Measurements from ENCODE around the gene PTPRR.

Gene PTPRR

DNA sequence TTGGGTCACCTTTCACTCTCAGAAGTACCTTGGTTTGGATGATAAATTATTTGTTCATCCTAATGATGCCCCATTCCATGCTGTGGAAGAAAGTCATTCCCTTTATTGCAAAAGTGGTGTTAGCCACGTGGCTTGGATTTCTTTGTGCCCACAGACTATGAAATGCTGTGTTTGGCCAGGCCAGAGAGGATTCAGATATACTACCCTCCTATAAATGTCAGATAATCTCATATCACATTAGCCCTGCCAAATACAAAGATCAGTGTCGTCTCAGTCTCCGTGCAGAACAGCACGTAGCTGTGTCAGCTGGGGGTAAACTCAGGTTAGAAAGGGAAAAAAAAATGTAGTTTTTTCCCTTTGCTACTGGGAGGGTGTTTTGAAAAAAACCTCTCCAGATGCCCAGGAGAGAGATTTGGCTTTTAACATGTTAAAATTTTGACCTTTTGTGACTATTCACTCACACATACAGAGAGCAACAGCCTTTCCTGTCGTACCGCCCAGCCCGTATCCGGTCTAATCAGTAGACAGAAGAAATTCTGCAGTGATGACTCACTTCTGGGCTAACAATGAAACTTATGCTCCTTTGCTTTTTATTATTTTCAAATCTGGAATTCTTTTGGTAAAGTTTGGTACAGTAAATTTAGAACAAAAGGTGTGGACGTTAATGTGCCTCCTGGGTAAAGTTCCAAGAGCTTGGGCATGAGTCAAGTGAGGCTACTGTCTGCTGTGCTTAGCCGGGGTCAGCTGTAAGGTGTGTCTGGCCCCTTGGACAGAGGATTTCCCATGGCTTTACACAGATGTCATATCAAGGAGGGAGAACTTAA, 274.8 kb downstream of the PTPRR start:
- DNase-seq (ENCODE audit: low read depth in 2 of 2) = no peak

DNA sequence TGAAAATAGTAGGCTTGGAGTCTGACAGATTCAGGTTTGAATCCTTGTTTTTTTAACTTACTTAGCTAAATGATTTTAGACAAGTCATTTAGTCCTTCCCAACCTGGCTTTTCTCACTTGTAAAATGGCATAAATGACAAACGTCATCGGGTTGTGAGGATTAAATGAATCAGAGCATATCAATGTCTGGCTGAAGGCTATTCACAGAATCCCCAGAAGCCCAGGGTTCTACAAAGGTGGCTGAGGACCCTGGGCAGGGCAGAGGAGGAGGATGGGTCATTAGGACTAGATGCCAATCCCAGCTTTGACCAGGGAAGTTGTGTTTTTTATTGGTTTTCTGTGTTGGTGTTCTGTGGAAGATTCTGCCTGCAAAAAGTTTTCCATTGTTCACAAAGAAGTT, 275.7 kb downstream of the PTPRR start:
- DNase-seq (ENCODE audit: low read depth in 2 of 2) = no peak

DNA sequence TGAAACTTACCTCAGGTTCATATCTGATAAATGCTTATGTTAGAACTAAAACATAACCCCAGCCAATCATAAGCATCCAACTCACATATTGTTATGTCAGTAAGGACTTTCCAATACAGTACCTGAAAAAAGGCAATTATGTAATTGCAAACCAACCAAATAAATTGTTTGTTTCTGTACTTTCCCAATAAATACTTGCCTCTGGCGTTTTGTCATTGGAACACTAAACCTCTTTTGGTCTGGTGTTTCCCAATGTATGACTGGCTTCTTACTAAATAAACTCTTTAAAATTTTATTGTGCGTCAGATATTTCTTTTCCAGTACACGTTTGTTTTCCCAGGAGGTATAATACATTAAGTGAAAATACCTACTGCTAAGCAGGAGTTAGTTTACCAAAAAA, 276.6 kb downstream of the PTPRR start:
- DNase-seq (ENCODE audit: low read depth in 2 of 2) = no peak

DNA sequence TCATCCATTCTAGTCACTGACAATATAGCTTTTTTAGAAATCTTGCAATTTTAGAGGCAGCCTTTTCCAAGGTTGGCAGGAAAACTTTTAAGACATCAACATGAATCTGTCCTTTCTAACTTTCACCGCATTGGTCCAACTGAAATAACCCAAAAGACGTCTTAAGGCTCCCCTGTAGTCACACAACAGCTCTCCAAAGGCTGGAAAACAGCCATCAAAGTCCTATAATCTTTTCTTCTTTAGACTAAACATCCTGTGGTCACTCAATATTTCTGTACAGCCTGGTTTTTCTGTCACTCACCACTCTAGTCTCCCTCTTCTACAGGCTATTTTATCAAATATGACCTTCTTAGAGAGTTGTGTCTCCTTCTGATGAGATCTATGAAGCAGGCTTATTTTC, 278.8 kb downstream of the PTPRR start:
- DNase-seq (ENCODE audit: low read depth in 2 of 2) = no peak

DNA sequence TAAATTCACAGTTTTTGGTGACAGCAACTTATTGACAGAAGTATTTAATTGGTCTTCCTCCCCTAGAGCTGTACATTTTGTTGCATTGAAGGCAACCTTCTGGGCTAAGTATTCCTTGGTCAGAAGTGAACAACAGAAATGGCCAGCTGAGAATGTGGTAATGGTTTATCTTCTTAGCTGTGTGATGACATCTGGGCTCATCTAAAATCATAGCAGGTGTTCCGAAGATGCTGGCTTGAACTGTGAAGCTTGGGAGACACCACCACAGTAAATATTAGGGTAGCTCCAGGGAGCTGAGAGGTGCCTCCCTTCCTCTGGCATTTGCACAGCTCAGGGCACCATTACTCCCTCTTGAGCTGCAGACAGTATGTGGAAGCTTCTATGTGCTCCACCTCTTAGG, 279.6 kb downstream of the PTPRR start:
- no peak for DNase-seq (ENCODE audit: low read depth in 2 of 2)

DNA sequence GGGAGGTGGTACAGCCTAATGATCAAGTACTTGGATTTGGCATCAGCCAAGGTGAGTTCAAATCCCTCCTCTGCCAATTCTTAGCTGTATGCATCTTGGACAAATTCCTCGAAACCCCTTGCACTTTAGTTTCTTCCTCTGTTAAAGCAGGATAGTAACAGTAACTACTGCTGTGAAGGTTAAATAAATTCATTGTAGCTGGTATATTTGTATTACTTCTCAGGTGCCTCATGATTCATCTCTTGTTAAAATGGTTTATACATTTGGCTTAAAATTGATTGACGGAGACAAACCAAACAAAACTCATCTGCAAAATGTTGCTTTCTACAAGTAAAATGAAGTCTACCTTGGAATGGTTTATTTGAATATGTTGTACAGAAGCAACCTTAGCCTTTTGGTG, 281.0 kb downstream of the PTPRR start:
- no peak for DNase-seq (ENCODE audit: low read depth in 2 of 2)

DNA sequence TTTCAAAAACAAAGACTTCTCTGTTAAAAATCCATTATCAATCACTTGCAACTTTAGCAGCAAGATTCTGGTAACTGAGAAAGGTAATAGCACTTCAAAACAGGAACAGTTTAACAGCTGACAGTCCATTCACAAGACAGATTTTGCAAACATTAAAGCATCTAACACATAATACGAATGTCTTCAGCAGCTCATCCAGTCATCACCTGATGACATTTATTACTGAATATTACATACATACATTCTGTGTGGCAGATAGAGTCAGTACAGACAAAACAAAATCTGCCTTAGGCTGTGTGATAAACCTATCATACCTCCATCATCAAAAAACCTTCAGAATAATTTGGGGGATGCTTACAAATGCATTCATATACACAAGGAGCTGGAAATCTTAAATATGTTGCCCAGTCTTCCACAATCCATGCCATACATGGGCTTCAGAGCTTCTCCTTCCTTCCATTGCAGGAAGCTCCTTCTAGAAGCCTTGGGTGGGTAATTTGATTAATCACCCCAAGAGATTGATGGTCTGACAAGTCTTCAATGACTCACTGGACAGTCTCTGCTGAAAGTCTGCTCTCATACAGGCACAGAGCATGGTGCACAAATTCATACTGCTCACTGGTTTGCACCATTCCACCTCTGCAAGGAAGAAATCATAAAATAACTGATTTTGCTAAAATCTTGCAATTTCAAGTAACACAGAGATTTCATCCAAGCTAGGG, 281.7 kb downstream of the PTPRR start:
- DNase-seq (ENCODE audit: low read depth in 2 of 2) = no peak

DNA sequence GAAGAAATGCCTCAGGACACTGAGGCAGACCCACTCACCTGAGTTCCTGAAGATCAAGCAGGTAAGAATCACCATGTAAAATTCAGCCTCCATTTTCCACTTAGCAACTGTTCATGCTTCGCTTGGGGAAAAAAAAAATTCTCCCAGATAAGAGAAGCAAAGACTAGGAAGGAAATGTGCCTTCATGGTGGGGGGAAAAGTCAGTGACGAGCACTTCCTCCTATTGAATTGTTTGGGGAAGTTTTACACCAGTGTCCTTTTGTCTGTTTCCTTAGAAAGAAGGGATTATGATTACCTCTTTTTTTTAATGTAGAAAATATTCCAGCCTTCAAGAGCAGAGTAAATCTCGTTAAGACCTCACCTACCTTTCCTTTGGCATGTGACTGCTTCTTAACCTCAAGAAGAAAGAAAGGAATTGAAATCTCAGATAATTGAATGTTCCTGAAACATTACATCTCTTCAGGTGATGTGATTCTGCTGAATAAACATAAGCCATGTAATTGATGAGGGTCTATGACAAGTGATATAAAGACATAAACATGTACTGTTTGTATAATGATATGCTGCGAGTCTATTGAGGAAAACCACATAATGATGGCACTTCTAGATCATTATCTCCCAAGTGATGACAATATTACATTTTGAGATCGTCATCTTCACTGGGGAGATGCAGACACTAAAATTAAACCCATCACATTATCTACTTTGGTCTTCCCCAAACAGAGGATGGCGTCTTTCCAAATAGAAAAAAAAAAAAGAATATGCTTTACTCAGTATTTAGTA, 283.0 kb downstream of the PTPRR start, which contains the start of gene PTPRB:
Gene PTPRB, minus strand, starts transcription at position 127 of the 783 bp plus-strand sequence. Its CDS starts 34 bp downstream, at position 93.
- DNase-seq (ENCODE audit: low read depth in 2 of 2) = no peak

DNA sequence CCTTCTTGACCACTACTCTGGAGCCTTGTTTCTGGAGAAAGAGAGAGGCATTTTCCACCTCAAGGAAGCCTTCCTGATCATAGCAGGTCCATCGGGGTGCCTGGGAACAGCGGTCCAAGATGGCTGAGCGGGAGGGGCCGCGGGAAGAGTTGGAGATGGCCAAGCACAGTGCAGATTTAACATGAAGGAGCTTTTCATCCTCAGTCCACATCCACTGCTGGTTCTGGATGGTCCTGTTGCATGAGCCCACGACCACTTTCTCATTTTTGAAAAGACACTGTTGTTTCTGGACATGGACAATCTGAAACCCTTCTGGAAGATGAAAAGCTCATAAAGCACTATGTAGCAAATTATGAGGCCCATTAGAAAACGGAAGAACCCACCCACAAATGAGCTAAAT, 284.8 kb downstream of the PTPRR start:
- DNase-seq (ENCODE audit: low read depth in 2 of 2) = no peak

DNA sequence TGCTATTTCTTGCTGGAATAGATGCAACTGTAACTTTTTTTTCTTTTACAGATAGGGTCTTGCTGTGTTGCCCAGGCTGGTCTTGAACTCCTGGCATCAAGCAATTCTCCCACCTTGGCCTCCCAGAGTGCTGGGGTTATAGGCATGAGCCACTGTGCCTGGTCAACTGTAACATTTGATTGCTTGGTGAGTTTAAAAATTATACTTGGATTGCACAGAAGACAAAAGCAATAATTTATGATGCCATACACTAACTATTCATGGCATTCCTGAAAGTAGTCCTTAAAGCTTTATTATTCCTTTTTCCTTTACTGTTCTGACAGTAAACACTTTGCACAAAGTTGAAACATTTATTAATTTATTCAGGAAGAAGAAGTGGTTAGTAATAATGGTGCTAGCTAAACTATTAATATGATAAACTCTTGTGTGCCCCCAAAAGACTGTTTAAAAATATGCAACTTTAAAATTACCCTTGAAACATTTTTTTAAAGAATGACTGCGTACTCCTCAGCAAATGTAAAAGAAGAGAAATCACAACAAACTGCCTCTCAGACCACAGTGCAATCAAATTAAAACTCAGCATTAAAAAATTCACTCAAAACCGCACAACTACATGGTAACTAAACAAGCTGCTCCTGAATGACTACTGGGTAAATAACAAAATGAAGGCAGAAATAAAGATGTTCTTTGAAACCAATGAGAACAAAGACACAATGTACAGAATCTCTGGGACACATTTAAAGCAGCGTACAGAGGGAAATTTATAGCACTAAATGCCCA, 291.6 kb downstream of the PTPRR start:
- DNase-seq (ENCODE audit: low read depth in 2 of 2) = no peak

DNA sequence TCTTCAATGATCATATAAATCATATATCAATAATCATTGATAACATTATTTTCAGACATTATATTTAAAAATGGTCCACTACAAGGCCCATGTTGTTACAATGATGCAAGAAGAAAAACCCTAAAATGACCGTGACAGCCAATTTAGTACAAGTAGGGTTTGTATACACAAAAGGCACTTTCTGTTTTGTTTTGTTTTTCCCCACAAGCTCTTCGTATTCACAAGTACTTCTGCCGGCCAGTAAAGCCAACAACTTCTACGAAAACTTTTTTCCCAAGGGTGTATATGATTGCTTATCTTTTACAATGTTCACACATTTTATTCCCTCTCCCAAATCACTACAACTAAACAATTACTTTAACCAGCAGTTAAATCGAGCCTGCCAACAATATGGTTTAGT, 292.9 kb downstream of the PTPRR start:
- DNase-seq (ENCODE audit: low read depth in 2 of 2) = no peak

DNA sequence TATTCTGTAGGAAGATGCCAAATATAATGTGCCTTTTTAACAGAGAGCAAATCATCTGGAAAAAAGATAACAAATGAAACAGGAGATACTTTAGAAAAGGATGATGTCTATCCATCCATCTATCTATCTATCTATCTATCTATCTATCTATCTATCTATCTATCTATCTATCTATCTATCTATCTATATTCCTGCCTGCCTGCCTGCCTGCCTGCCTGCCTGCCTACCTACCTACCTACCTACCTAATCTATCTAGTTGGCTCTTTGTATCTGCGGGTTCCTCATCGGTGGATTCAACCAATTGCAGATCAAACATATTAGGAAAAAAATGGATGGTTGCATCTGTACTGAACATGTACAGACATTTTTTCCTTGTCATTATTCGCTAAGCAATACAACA, 294.4 kb downstream of the PTPRR start:
- DNase-seq (ENCODE audit: low read depth in 2 of 2) = no peak

DNA sequence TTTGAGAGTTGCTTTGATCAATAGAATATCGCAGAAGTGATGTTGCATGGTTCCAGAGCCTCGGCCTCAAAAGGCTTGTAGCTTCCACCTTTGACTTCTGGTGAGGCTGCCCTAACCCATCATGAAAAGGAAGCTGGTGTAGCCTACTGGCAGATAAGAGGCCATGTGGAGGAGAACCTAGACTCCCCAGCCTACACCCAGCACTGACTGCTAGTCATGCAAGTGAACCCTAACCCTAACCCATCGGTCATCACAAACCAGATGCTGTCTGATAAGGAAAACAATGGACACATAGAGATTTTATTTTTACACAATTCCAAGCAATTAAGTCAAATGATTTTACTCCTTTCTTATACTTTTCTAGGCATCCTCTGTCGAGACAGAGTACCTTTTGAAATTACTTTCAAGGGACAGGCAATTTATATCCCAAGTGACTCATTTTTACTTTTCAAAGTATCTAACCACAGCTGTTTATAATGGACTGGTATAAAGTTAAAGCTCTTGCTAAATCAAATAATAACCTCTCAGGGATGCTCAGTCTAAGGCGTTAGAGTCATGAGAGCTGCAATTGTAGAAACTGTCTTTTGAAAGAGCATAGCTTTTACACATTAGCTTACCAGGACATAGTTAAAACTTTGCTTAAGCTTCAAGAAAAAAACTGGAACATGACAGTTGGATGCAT, 300.9 kb downstream of the PTPRR start:
- no peak for DNase-seq (ENCODE audit: low read depth in 2 of 2)

DNA sequence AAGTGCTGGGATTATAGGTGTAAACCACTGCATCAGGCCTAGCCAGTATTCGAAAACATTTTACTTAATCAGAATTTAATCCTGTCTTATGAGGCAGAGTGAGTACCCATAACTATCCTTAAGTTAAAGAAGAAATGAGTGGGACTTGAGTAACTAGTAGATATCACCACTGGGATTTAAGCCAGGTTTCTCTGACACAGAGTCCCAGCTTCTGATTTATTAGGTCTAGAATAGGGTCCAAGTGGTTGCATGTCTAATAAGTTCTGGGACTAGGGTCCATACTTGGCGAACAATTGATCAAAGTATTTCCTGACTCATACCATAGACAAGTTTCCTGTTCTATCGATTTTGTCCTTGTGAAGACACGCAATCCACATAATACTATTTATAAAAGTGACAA, 302.2 kb downstream of the PTPRR start:
- DNase-seq (ENCODE audit: low read depth in 2 of 2) = no peak

DNA sequence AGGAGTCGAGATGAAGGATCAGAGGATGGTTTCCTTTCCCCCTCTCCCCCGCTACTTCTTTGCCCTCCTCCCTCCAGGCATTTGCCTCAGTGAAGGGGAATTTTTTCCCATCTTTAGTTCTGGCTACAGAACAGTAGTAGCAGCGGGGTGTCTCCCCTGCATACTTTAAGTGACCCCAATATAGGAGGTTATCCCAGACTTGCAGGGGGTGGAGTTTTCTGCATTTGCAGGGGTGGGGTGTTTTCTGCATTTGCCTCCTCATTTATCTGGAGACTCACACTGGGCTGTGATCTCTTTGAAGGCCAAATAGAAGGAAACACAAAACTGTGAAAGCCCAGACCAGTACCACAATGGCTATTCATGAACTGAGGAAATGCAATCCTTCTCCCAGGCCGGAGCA, 303.1 kb downstream of the PTPRR start:
- DNase-seq (ENCODE audit: low read depth in 2 of 2) = no peak

DNA sequence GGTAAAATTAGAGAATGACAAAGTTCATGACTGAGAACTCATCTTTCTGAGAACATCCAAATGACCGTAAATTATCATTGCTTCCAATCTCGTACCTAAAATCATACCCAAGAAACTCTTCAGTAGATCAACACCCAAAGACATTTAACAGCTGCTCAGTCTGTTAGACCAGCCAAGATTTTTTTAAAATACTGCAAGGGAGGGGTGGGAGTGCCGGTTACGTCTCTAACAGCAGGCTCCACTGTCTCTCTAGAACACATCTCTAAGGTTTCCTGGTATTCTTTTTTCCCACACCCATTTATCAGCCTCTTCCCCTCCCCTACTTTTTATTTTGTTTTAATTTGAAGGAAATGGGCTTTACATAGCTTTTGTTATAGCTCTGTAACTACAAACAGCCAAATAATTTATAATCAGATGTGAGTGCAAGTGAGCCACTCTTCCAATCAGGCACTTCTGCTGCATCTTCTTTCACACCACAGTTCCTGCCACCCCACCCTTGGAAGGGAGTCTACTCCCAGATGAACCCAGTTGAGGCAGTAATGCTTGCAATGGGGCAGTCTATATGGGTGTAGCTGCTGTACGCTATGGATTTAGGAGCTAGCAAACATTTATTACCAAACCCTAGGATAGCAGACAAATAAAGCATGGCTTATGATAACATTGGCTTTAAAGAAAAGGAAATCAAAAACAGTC, 305.2 kb downstream of the PTPRR start:
- DNase-seq (ENCODE audit: low read depth in 2 of 2) = no peak

DNA sequence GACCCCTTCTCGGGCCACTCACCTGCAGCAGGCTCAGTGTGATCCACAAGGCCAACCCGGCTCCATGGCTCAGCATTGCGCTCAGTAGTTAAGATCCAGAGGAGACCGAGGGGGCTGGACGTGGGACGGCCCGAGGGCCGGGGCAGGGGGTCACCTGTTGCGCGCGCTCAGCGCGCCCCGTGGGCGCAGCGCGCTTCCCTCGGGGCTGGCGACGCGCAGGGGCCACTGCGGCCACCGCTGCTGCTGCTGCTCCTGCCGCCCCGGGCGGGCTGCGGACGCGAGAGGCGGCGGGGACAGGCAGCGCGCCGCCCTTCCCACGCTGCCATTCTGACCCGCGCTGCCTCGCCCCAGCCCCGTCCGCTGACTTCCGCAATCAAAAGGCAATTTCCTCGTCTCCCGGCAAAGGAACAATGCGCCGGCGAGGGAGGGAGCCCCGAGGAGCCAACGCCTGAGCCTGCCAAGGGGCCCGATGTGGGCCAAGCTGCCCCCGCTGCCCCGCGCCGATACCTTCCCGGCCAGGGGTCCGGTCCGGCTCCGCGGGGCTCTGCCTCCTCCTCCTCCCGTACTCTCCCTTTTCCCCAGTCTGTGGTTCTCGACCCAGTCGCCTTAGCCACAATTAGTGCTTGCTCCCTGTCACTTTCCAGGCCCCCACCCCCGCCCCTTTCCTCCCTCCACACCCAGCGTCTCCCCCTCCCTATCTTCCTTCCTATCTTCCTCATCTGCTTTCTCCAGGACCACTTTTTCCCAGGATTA, 310.6 kb downstream of the PTPRR start:
- DNase-seq (ENCODE audit: low read depth in 2 of 2) = no peak

DNA sequence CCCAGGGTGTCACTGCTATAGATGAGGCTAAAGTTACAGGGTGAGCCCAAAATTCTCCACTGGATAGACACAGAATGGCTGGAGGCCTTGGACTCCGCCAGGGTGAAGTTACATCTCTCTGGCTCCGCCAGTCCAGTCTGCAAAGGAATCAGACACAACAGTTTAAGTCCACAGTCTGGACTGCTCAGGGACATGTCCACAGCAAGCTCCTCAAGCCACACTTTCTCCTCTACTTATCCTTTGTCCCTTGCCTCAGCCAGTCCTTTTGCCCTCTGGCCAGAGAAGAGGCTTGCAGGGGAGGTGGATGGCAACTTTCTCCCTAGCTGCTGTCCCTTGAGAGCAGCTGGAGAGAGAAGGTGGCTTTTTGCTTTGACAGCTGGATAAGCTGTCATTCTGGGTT, 311.3 kb downstream of the PTPRR start:
- no peak for DNase-seq (ENCODE audit: low read depth in 2 of 2)

DNA sequence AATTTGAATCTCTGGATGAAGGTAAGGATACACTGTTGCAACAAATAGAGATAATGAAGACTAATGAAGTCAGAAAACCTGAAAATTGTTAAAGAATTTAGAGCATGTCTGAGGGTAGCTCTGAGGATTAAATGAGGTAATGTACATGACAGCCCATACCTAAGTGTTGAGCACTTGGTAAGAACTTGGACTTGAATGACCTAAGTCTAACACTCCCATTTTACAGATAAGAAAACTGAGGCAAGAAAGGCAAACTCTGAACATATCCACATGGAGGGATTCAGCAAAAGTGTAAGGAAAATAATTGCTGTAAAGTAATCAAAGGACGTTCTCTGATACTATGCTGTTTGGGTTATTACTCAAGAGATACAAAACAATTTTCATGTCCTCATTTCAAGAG, 312.4 kb downstream of the PTPRR start:
- DNase-seq (ENCODE audit: low read depth in 2 of 2) = no peak

DNA sequence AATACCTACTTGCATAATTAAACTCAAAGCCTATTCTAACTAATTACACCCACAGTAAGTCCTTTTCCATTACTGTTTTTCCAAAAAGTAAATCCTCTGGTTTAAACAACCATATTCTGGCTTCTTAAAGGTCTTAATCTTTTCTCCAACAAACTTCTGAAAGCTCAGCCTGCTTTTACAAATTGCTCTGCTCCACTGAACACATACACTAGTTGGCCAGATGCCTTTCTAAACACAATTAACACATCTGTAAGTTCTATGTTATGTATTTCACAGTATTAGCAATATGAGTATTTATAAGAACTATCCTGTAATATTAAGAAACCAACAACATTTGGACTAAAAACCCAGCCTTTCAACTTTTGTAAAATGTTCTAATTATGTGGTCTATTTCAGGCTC, 313.4 kb downstream of the PTPRR start:
- no peak for DNase-seq (ENCODE audit: low read depth in 2 of 2)

Data from stimulated activated CD8-positive, alpha-beta memory T cell treated with anti-CD3 and anti-CD28 coated beads, Interleukin-15, amount 100 ng/mL, for 48 hours (primary cell).